K562 (cell line): ENCODE data around the gene ST7. TPM values are rescaled to one million over a fixed set of nuclear protein-coding genes. Genes with fewer than 3 reads are reported as not detected.

Experiments used
- AFF1 ChIP-seq, 2 experiments: fragments of 450-650 bp; IDR thresholded peaks; 2 replicates each; pipeline ENCODE4 v1.6.1; 2018; ENCODE audit warnings: mild to moderate bottlenecking in 2 of 2, low read depth in 1 of 2; ENCODE audit not compliant: partially characterized antibody in 2 of 2
- CBFA2T2 ChIP-seq: fragments of 450-650 bp; conservative IDR thresholded peaks from 2 replicates; pipeline ENCODE4 v1.6.1; 2017; ENCODE audit warnings: mild to moderate bottlenecking
- GABPB1 ChIP-seq: sonication (generic); formaldehyde crosslinking; IDR thresholded peaks from 2 replicates; pipeline ENCODE4 v1.8.0; 2022; ENCODE audit warnings: mild to moderate bottlenecking, missing genetic modification reagents
- HDAC1 ChIP-seq, 2 experiments: fragments of 450-650 bp; IDR thresholded peaks; 2 replicates each; pipeline ENCODE4 v1.6.1; 2016 to 2017; ENCODE audit warnings: inconsistent platforms in 1 of 2, mild to moderate bottlenecking in 1 of 2, moderate library complexity in 1 of 2
- JUNB ChIP-seq: fragments of 450-650 bp; formaldehyde crosslinking; conservative IDR thresholded peaks from 2 replicates; pipeline ENCODE4 v1.4.0; 2020; ENCODE audit warnings: mild to moderate bottlenecking
- MAZ ChIP-seq, 2 experiments: fragments of 450-650 bp in 1 of 2; sonication (generic) in 1 of 2; formaldehyde crosslinking; IDR thresholded peaks in 1 of 2; conservative IDR thresholded peaks in 1 of 2; 2 replicates each; pipeline versions ENCODE4 v1.4.0 to v1.5.0; 2020; ENCODE audit warnings: mild to moderate bottlenecking in 1 of 2, missing genetic modification reagents in 1 of 2
- MLLT1 ChIP-seq, 2 experiments: fragments of 450-650 bp; IDR thresholded peaks; 2 replicates each; pipeline ENCODE4 v1.6.1; 2016
- NFE2L1 ChIP-seq: fragments of 450-650 bp; IDR thresholded peaks from 2 replicates; pipeline ENCODE4 v1.6.1; 2016; ENCODE audit warnings: missing genetic modification characterization, low read depth, mild to moderate bottlenecking, missing compliant biosample characterization, moderate library complexity, borderline replicate concordance
- RFX7 ChIP-seq: fragments of 250-450 bp; sonication (Bioruptor Pico); IDR thresholded peaks from 2 replicates; pipeline ENCODE4 v1.5.1; 2021; ENCODE audit warnings: mild to moderate bottlenecking
- TAF15 ChIP-seq: fragments of 200-400 bp; formaldehyde crosslinking; IDR thresholded peaks from 2 replicates; pipeline ENCODE4 v1.6.1; 2017; ENCODE audit warnings: mild to moderate bottlenecking, low read depth, low read length, moderate library complexity
- WHSC1 ChIP-seq: IDR thresholded peaks from one replicate; pipeline ENCODE4 v1.6.1; 2012; ENCODE audit warnings: low read length, control low read depth, inconsistent platforms
- ZFP91 ChIP-seq: sonication (generic); formaldehyde crosslinking; IDR thresholded peaks from 2 replicates; pipeline ENCODE4 v1.8.0; 2022; ENCODE audit warnings: mild to moderate bottlenecking, missing genetic modification reagents
- ZKSCAN8 ChIP-seq: fragments of 200-800 bp; sonication (Bioruptor generic); IDR thresholded peaks from 2 replicates; pipeline ENCODE4 v1.6.1; 2016; ENCODE audit warnings: missing genetic modification characterization, missing compliant biosample characterization
- ZNF282 ChIP-seq: sonication (generic); formaldehyde crosslinking; IDR thresholded peaks from 2 replicates; pipeline ENCODE4 v1.8.1; 2023; ENCODE audit warnings: missing genetic modification reagents
- ZNF780A ChIP-seq: fragments of 250-450 bp; sonication (Bioruptor Pico); IDR thresholded peaks from 2 replicates; pipeline ENCODE4 v1.5.0; 2021; ENCODE audit warnings: mild to moderate bottlenecking
- polyA plus RNA-seq, 8 experiments: library from polyadenylated mRNA; depleted of rRNA in 4 of 8; stranded (reverse) in 5 of 8; unstranded in 3 of 8; fragments of >200 nt; fragmentation: Nextera tagmentation in 2 of 8; fragmentation: Illumina TruSeq in 1 of 8; extraction: Ambion mirVana in 2 of 8; extraction: Trizol in 1 of 8; gene quantifications; 2 replicates each; pipeline versions ENCODE4 v1.2.1 to v1.2.3, GENCODE V29; 2011 to 2014; ENCODE audit warnings: inconsistent platforms in 1 of 8, missing spikeins in 1 of 8
- total RNA-seq, 7 experiments: library from RNA; depleted of rRNA in 6 of 7; stranded (reverse); fragments of >200 nt in 6 of 7; fragmentation: Illumina TruSeq in 2 of 7; extraction: Trizol in 2 of 7; gene quantifications; 2 replicates each; pipeline versions ENCODE4 v1.2.1 to v1.2.3, GENCODE V29; 2011 to 2021; ENCODE audit warnings: low replicate concordance in 1 of 7

ST7 gene
- total and polyA plus RNA-seq, 9 of the 15 experiments (the other 6 are each of a cell fraction or from before 2014, with no cell fraction given), result 23.9 to 56.3 (median 36.9) TPM

DNA sequence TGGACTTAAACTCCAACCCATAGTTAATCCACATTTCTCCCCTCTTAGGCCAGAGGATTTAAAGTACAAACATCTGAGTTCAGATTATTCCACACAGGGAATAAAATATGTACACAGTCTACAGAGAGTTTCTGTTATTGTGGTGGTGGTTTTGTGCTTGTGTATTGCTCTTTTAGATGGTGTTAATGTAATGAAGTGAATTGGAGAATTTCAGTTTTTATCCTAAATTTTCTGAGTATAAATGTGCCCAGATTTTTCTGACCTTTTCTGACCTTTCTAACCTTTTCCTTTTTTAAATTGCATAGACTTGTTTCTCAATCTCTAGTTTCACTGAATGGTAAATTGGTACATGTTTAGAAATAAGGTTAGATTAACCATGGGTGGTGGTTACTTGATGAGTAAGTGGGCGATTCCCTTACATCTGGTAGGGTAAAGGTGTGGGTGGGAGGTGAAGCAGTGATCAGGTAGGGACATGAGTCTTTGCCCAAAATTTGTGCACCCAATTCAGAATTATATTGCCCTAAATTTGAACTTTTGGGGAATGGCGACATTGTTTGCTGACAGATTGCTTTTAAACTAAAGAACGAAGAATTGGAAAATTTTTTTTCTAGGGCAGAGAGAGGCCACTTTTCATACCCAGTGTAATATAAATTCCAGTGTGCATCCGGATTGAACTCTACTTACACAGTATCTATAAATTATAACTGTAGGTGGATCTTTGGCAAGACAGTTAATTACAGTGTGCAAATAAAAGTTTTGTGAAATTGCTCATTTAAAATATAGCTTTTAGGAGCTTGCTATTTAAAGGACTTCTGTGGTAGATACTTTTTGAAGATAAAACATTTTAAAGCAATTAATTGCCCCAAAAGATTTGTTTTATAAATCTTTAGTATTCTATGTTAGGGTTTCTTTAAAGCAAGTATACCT, 62.2 kb downstream of the ST7 start (continued):
- TF ChIP-seq NFE2L1 (tag) (no peak), GABPB1 (CRISPR knock-in tag) (no peak), ZFP91 (CRISPR knock-in tag) (no peak), ZNF282 (no peak), MLLT1 (IDR thresholded peaks at IDR 0.05) (peak in 1 of 2 experiments; percentile 48; a peak in 2 of 4 replicates), ZKSCAN8 (no peak), HDAC1 (IDR thresholded peaks at IDR 0.05) (peak; percentile 46 to 71; a peak in 3 of 4 replicates), TAF15 (no peak), CBFA2T2 (0 out of 2 replicates have a peak, but pooled peaks have one; percentile 19), ZNF780A (CRISPR knock-in tag) (no peak), RFX7 (CRISPR knock-in tag) (no peak), MAZ (CRISPR knock-in tag; conservative IDR thresholded peaks at IDR 0.05 in 1 of 2, IDR thresholded peaks at IDR 0.05 in 1 of 2) (0 out of 4 replicates have a peak, but pooled peaks of 1 of the 2 experiments have one; percentile 49), WHSC1 (no peak), JUNB (CRISPR knock-in tag) (no peak), AFF1 (IDR thresholded peaks at IDR 0.05; ENCODE audit: low read depth in 1 of 2, partially characterized antibody in 2 of 2) (no peak)
